ENCODE measurements around the gene UNC13D. TPM values are rescaled to one million over a fixed set of nuclear protein-coding genes. Genes with fewer than 3 reads are reported as not detected.
A peak's percentile ranks its signal among the peaks of the same experiment; 100 is the strongest.
"Not testable (repeated sequence)": the region's sequence is repeated elsewhere in the genome, so short reads cannot be mapped to it uniquely, and the experiment has no call there.

UNC13D gene
- total RNA-seq, 1 donor from 2014 or later, result 4.7 TPM

DNA sequence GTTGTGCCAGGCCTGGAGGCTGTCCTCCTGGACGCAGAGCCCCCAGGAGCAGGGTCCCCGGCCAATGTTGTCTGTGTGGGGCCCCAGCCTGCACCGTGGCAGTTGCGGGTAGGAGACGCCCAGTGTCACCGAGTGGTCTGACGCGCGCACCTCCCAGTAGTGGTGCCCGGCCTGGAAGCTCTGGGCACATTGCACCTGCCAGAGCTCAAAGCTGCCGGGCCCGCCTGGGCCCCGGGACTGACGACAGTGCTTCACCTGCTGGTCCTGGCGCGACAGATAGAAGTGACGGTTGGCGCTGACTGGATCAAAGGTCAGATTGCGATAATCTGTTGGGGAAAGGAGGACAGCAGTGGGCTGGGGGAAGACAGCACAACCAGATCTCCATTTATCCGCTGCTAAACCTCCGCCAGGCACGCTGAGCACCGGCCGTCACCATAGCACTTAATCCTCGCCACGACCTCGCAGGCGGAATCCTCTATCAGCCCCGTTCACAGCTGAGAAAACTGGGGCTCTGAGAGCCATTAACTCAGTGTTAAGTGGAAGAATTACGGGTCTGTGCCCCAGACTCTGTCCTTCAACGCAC, 46.9 kb upstream of the UNC13D start:
- H3K4me3 ChIP-seq (ENCODE audit: low read depth, low read length), result no peak overlapping the region
- peaks cover 9% of the 10 kb centered on the region for H3K36me3 ChIP-seq (ENCODE audit: control insufficient read depth, insufficient read depth, low read length)
- no peaks in the 10 kb centered on the region for H3K27me3 ChIP-seq (ENCODE audit: control insufficient read depth, insufficient read depth, low read length)
- DNase-seq (ENCODE audit: low read depth) (no peak), FAIRE-seq (no peak)
- TF ChIP-seq, protein P1, sequence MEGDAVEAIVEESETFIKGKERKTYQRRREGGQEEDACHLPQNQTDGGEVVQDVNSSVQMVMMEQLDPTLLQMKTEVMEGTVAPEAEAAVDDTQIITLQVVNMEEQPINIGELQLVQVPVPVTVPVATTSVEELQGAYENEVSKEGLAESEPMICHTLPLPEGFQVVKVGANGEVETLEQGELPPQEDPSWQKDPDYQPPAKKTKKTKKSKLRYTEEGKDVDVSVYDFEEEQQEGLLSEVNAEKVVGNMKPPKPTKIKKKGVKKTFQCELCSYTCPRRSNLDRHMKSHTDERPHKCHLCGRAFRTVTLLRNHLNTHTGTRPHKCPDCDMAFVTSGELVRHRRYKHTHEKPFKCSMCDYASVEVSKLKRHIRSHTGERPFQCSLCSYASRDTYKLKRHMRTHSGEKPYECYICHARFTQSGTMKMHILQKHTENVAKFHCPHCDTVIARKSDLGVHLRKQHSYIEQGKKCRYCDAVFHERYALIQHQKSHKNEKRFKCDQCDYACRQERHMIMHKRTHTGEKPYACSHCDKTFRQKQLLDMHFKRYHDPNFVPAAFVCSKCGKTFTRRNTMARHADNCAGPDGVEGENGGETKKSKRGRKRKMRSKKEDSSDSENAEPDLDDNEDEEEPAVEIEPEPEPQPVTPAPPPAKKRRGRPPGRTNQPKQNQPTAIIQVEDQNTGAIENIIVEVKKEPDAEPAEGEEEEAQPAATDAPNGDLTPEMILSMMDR (IDR thresholded peaks at IDR 0.05; ENCODE audit: insufficient read depth, low read length, severe bottlenecking), result no peak

DNA sequence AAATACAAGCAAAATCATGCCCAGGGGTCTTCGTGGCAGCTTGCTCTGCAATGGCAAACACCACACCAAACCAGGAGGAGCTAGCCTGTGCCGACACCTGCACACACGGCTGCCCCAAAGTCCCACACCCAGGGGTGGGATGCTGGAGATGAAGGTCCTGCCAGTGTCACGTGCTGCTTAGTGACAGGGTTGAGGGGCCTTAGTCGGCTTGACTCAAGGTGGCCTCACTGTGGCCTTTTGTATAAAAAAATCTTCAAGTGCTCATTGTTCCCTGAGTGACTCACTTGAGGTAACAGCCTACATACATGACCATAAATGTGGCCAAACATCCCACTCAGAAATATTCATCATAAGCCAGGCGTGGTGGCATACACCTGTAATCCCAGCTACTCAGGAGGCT, 45.2 kb upstream of the UNC13D start:
- TF ChIP-seq, protein P1 (IDR thresholded peaks at IDR 0.05; ENCODE audit: insufficient read depth, low read length, severe bottlenecking), result no peak
- H3K27me3 ChIP-seq (ENCODE audit: control insufficient read depth, insufficient read depth, low read length), result no peaks in the 10 kb centered on the region
- H3K4me3 ChIP-seq (ENCODE audit: low read depth, low read length), result no peak overlapping the region
- peaks cover 9% of the 10 kb centered on the region for H3K36me3 ChIP-seq (ENCODE audit: control insufficient read depth, insufficient read depth, low read length)
- peak; percentile 13 for FAIRE-seq
- DNase-seq (ENCODE audit: low read depth), result peak; percentile 45

DNA sequence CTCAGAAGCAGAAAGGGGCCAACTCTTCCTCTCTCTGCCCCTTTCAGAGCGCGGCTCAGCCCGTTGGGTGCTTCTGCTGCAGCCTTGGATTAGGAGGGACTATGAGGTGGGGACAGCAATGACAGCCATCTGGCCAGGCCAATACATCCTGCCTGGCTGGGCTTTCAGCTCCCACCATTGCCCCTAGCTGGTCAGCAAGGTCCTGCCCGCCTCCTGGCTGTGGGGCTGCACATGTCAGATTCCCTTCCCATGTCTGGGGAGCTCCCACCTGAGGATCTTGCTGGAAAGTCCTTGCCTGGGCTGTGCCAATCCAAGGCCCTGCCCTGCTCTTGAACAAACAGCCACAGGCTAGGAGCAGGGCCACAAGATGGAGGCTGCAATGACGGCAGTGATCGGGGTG, 44.3 kb upstream of the UNC13D start:
- DNase-seq (ENCODE audit: low read depth) (no peak), FAIRE-seq (no peak)
- no peaks in the 10 kb centered on the region for H3K27me3 ChIP-seq (ENCODE audit: control insufficient read depth, insufficient read depth, low read length)
- no peak overlapping the region for H3K4me3 ChIP-seq (ENCODE audit: low read depth, low read length)
- TF ChIP-seq, protein P1 (IDR thresholded peaks at IDR 0.05; ENCODE audit: insufficient read depth, low read length, severe bottlenecking), result no peak
- H3K36me3 ChIP-seq (ENCODE audit: control insufficient read depth, insufficient read depth, low read length), result peaks cover 7% of the 10 kb centered on the region

DNA sequence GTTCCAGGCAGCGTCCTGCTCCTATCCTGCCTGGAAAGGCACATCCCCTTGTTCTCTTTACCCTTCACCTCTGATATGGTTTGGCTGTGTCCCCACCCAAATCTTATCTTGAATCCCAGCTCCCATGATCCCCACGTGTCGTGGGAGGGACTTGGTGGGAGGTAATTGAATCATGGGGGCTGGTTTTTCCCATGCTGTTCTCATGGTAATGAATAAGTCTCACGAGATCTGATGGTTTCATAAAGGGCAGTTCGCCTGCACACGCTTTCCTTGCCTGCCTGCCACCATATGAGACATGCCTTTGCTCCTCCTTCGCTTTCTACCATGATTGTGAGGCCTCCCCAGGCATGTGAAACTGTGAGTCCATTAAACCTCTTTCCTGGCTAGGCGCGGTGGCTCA, 41.7 kb upstream of the UNC13D start:
- not testable (repeated sequence) for H3K27me3 ChIP-seq (ENCODE audit: control insufficient read depth, insufficient read depth, low read length); FAIRE-seq; DNase-seq (ENCODE audit: low read depth); H3K4me3 ChIP-seq (ENCODE audit: low read depth, low read length); H3K36me3 ChIP-seq (ENCODE audit: control insufficient read depth, insufficient read depth, low read length)

DNA sequence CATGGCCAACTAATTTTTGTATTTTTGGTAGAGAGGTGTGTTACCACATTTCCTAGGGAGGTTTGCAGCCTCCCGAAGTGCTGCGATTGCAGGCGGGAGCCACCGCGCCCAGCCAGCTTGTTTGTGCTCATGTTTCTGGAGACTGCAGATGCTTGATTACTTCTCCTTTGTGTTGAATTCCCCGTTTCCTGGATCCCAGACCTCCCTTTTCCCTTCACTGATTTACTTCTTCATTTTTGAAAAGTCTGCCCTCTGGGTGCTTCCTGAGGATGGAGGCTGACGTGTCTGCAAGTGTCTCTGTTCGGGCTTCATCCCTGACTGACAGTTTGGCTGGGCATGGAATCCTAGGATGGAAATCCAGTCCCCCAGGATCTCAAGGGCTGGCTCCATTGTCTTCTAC, 41.2 kb upstream of the UNC13D start:
- no peak for DNase-seq (ENCODE audit: low read depth)
- no peak for FAIRE-seq
- TF ChIP-seq, protein P1 (IDR thresholded peaks at IDR 0.05; ENCODE audit: insufficient read depth, low read length, severe bottlenecking), result no peak
- H3K4me3 ChIP-seq (ENCODE audit: low read depth, low read length), result no peak overlapping the region
- no peaks in the 10 kb centered on the region for H3K27me3 ChIP-seq (ENCODE audit: control insufficient read depth, insufficient read depth, low read length)
- no peaks in the 10 kb centered on the region for H3K36me3 ChIP-seq (ENCODE audit: control insufficient read depth, insufficient read depth, low read length)

DNA sequence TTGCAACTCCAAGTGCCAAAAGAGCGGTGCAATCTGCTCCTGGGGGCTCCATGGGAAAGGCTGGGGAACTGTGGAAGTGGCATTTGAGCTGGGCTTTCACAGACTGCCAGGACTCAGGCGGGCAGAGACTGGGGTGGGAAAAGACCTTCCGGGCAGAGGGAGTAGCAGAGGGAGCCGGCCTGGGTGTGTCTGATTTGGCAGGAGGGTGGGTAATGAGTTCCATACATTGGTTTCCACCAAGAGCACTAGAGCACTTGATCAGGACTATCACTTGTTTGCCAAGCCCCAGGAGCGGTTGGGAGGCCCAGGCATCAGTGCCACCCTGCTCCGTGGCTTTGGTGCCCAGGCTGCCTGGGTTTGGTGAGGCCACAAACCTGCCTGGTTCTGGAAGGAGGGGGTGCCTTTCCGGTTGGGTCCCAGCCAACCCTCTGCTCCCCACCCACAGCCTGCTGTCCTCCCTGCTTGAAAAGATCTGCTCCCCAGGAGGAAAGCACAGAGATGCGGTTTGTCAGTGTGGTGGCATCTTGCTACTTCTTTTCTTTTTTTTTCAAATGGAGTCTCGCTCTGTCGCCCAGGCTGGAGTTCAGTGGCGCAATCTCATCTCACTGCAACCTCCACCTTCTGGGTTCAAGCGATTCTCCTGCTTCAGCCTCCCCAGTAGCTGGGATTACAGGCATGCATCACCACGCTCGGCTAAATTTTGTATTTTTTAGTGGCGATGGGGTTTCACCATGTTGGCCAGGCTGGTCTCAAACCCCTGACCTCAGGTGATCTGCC, 37.7 kb upstream of the UNC13D start:
- DNase-seq (ENCODE audit: low read depth) (no peak), FAIRE-seq (no peak)
- Histone ChIP-seq H3K27me3 (ENCODE audit: control insufficient read depth, insufficient read depth, low read length) (no peaks in the 10 kb centered on the region), H3K36me3 (ENCODE audit: control insufficient read depth, insufficient read depth, low read length) (no peaks in the 10 kb centered on the region), H3K4me3 (ENCODE audit: low read depth, low read length) (no peak overlapping the region)
- TF ChIP-seq, protein P1 (IDR thresholded peaks at IDR 0.05; ENCODE audit: insufficient read depth, low read length, severe bottlenecking), result no peak
